ENCODE results near the gene ZNF853.

GRCh38 chr7:6652446-6653011 is 37.1 kb downstream of the ZNF853 start:
- no peak for TF ChIP-seq POLR2A (IDR thresholded peaks at IDR 0.05)
- TF ChIP-seq CTCF (IDR thresholded peaks at IDR 0.05): no peak

Measured in body of pancreas (tissue), 4 donors.